HG03439 (cell line): ENCODE measurements around the gene MYADM.
"Not testable (repeated sequence)": the region's sequence is repeated elsewhere in the genome, so short reads cannot be mapped to it uniquely, and the experiment has no call there.

Experiments used
- ATAC-seq: cut with Tn5 transposase; IDR thresholded peaks from one replicate; pipeline ENCODE4 v1.9.1; 2021; ENCODE audit warnings: mild to moderate bottlenecking, moderate library complexity; ENCODE audit not compliant: unreplicated experiment

MYADM gene, protein sequence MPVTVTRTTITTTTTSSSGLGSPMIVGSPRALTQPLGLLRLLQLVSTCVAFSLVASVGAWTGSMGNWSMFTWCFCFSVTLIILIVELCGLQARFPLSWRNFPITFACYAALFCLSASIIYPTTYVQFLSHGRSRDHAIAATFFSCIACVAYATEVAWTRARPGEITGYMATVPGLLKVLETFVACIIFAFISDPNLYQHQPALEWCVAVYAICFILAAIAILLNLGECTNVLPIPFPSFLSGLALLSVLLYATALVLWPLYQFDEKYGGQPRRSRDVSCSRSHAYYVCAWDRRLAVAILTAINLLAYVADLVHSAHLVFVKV

DNA sequence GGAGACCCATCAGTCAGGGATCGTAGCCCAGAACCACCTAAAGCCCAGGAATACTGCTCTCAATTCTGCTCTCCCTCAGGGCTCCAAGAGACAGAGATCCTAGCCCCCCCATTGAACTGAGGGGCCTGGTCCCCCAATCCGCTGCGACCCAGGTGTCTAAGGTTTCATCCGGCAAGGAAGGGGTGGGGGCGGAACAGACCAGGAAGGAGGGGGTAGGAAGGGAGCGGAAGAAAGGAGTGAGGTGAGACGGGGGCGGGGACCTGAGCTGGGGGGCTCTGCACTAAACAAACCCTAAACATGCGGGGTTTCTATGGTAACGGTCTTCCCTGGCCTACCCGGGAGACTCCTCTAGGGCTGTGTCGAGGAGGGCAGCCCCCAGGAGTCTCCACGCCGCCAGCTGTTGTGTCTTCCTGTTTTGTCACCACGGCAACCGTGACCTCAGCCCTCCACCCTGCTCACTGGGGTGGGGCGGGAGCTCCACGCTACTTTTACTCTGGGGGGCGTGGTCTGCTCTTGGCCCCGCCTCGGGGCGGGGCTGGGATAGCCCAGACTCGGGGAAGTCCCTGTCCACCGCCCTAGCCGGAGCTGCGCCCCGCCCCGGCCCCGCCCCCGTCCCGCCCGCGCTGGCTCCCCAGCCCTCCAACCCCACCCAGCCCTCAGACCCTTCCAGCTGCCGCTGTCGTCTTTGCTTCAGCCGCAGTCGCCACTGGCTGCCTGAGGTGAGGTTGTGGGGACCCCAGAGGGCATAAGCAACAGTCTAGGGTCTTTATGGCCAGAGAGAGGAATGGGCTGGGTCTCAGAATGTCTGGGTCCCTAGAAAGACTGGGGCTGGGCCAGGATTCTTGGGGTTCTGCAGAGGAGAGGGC is at the start of gene MYADM:
Gene MYADM (plus strand): TSS at position 659 of the 866 bp plus-strand sequence. CDS start 5,647 bp downstream, outside the sequence.
- peak; percentile 62 for ATAC-seq

- ATAC-seq = no peak
Measured at GRCh38 chr19:53818756-53819155, 48.9 kb upstream of the MYADM start.

DNA sequence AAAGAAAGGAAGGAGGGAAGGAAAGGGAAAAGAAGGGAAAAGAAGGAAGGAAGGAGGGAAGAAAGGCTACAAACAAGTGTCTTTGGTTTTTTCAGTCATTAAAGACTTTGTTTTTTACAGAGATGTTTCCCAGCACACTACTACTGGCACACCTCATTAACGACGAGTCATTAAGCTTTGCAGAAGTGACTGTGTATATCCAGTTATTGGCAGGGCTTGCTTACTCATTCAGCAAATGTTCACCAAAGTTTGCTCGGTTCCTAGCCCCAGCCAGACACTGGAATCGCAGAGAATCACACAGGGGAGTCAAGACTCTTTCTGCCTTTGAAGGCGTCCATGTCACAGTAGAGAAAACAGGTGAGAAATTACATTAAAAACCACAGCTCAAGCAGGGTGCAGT is 47.8 kb upstream of the MYADM start:
- ATAC-seq = no peak

DNA sequence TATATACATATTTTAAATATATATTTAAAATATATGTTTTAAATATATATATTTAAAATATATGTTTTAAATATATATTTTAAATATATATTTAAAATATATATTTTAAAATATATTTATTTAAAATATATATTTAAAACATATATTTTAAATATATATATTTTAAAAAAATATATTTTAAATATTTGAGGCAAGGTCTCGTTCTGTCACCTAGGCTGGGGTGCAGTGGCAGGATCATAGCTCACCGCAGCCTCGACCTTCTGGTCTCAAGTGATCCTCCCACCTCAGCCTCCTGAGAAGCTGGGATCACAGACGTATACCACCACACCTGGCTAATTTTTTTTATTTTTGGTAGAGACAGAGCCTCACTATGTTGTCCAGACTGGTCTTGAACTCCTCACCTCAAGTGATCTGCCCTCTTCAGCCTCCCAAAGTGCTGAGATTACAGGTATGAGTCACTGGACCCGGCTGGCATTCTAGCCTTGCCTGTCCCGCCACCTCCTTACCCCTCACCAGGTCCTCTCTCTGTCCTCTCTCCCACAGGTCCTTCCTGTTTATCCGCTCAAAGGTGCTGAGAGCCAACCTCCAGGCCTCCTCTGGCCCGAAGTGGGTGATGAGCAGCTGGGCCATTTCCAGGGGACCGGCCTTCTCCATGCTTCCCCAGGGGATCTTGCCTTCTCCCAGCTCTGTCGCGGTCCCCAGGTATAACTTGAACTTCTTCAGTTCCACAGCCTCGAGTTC is 44.1 kb upstream of the MYADM start:
- no peak for ATAC-seq

GRCh38 chr19:53824134-53824611 is 43.5 kb upstream of the MYADM start, which contains the start of gene NLRP12:
Gene NLRP12 (minus strand): TSS chr19:53824314. CDS start chr19:53824174, 140 bp downstream.
- ATAC-seq = no peak

DNA sequence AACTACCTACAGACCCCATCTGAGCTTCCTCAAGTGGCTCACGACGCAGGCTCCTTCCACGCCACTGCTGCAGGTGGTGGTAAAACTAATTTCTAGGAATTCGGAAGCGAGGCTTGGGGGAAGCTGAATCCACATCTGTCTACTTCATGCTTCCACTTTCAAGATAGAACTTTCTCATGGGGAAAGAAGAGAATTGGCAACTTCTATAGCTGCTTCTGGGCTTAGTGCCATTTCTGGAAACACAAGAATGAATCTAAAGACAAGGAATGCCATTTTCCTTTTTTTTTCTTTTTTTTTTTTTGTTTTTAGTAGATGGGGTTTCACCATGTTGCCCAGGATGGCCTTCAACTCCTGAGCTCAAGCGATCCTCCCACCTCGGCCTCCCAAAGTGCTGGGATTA is 40.8 kb upstream of the MYADM start:
- no peak for ATAC-seq

DNA sequence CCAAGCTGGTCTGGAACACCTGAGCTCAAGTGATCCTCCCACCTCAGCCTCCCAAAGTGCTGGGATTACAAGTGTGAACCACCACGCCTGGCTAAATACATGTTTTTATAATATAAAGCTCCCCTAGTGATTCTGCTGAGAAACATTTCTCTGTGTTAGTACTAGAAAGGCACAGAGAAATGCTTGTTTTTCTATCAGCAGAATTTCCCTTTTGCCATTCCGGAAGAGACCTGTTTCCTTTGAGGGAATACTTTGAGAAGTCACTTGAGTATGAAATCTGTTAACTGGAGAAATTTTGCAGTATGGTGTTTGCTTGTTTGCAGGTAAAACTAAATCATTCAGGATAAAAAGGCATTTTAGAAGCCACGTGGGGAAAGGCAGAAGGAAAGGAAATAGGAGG is 39.2 kb upstream of the MYADM start:
- ATAC-seq = no peak

DNA sequence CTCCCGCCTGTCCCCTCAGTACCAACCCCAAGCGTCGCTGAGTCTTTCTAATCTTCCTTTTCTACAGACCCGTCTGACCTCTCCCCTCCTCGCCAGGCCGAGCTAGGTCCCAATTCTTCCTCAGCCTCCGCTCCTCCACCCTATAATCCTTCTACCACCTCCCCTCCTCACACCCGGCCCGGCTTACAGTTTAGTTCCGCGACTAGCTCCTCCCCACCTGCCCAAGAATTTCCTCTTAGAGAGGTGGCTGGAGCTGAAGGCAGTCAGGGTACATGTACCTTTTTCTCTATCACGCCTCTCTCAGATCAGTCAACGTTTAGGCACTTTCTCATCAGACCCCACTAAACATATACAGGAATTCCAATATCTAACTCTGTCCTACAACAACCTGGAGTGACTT is 34.8 kb upstream of the MYADM start:
- not testable (repeated sequence) for ATAC-seq

GRCh38 chr19:53838446-53838845 is 29.2 kb upstream of the MYADM start:
- not testable (repeated sequence) for ATAC-seq

DNA sequence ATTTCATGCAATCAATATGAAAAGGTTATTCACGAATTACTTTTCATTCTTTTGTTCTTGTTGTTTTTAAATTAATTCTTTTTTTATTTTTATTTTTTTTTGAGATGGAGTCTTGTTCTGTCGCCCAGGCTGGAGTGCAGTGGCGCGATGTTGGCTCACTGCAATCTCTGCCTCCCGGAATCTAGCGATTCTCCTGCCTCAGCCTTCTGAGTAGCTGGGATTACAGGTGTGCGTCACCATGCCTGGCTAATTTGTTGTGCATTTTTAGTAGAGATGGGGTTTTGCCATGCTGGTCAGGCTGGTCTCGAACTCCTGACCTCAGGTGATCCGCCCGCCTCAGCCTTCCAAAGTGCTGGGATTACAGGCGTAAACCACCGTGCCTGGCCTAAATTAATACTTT is 27.4 kb upstream of the MYADM start:
- ATAC-seq = not testable (repeated sequence)

- not testable (repeated sequence) for ATAC-seq
Measured at GRCh38 chr19:53840914-53841313, 26.8 kb upstream of the MYADM start.

DNA sequence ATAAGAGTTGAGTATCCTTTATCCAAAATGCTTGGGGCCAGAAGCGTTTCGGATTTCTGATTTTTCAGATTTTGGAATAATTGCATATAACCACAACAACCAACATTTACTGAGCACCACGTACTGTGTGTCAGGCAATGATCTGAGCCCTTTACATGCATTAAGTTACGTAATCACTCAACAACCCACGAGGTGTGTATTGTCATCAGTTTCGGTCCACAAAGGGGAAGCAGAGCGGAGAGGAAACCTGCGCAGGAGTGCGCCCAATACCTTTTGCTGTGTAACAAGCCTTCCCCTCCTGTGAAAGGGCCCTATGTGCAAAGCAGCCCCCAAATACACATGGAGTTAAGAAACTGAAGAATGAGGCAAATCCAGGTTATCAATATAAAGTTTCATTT is 22.8 kb upstream of the MYADM start:
- no peak for ATAC-seq

GRCh38 chr19:53847555-53847954 is 20.1 kb upstream of the MYADM start:
- no peak for ATAC-seq

DNA sequence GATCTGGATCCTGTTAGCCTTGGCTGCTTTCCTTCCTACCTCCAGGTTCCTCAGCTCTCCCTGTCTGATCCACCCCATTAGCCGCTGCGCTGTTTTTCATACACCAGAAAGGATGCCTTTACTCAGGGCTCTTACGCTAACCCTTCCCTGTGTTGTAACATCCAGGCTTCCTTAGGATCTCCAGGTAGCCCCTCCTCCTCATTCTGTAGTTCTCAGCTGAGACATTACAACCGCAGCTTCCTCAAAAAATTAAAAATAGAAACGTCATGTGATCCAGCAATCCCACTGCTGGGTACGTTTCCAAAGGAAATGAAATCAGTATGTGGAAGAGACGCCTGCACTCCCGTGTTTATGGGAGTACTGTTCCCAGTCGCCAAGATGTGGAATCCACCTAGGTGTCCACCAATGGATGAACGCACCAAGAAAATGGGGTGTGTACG is 18.4 kb upstream of the MYADM start:
- no peak for ATAC-seq

DNA sequence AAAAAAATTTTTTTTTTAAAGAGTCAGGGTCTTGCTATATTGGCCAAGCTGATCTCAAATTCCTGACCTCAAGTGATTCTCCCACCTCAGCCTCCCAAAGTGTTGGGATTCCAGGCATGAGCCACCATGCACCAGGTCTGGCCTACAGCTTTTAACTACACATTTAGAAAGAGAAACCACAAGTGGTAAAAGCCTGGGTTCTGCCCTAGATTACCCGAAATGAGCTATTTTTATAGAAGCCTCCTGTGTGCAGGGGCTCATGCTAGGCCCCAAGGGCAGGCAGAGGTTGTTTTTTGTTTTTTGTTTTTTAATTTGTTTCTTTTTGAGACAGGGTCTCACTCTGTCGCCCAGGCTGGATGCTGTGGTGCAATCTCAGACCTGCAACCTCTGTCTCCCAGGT is 14.0 kb upstream of the MYADM start:
- peak; percentile 55 for ATAC-seq

GRCh38 chr19:53864308-53864836 is 3.3 kb upstream of the MYADM start:
- no peak for ATAC-seq

GRCh38 chr19:53865523-53865917 is 2.2 kb upstream of the MYADM start:
- ATAC-seq = no peak

- ATAC-seq = no peak
Measured at GRCh38 chr19:53865918-53866864, 1.5 kb upstream of the MYADM start.

DNA sequence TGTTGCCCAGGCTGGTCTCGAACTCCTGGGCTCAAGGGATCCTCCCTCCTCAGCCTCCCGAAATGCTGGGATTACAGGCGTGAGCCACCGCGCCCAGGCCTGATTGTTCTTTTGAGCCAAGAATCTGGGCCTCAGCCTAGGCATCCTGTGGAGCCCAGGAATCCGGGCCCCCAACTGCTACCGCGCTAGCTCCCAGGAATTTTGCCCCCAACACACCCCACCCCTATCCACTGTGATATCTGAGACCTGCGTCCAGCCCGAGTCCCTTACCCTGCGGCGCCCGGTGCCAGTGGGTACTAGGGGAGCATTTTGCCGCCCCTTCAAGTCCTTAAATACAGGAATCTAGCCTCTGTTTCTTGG is 838 bp upstream of the MYADM start:
- ATAC-seq = no peak
